ENCODE results near the gene BCKDHA. TPM values are rescaled to one million over a fixed set of nuclear protein-coding genes. Genes with fewer than 3 reads are reported as not detected.
"Not testable (repeated sequence)": the region's sequence is repeated elsewhere in the genome, so short reads cannot be mapped to it uniquely, and the experiment has no call there.

Gene BCKDHA
- total RNA-seq, 1 experiment from 2014 or later = 34.9 TPM

GRCh38 chr19:41403181-41403970 lies 5.8 kb downstream of the BCKDHA start:
- DNase-seq (ENCODE audit: low spot score) = no peak

GRCh38 chr19:41405776-41406175 lies 8.2 kb downstream of the BCKDHA start:
- DNase-seq (ENCODE audit: low spot score) = no peak

- DNase-seq (ENCODE audit: low spot score) = no peak
Observed at GRCh38 chr19:41407271-41407670, 9.7 kb downstream of the BCKDHA start.

GRCh38 chr19:41408256-41408655 lies 10.6 kb downstream of the BCKDHA start:
- DNase-seq (ENCODE audit: low spot score) = no peak

GRCh38 chr19:41408846-41409245 lies 11.2 kb downstream of the BCKDHA start:
- DNase-seq (ENCODE audit: low spot score) = not testable (repeated sequence)

GRCh38 chr19:41409288-41409687 lies 11.7 kb downstream of the BCKDHA start:
- DNase-seq (ENCODE audit: low spot score) = peak; percentile 78

GRCh38 chr19:41410336-41411054 lies 12.9 kb downstream of the BCKDHA start:
- no peak for DNase-seq (ENCODE audit: low spot score)

DNA sequence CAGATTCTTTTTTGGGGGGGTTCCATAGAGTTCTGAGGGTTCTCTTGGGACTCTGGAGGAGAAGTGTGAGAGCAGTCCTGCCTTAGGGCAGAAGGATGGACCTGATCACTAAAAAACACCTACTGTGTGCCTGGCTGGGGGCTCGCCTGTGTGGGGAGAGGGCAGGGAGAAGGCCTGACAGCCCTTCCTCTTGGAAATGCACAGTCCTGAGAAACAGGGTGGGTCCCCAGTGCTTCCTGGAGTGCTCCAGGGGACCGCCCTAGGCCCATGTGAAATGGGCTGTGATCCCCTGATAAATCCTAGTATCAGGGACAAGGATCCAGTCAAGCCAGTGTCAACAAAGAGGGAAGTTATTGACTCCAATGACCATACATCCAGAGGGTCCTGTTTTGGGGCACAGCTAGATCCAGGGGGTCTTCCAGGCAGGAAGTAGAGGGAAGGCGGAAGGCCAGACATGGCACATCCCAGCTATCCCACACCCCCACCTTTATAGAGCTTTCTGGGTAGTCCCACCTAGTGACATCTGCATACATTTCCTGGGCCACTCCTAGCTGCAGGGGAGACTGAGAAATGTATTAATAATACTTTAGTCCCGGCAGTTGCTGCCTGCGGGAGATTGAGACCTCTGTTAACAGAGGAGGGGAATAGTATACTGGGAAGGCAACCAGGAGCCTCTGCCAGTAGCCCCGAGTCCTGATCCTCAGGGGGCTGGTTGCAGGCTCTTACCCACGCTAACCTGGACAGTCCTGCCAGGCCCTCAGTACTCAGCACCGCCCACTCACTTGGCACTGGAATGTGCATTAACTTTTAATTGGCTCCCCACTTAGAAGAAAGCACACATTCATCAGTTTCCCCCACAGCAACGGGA lies 13.7 kb downstream of the BCKDHA start:
- no peak for DNase-seq (ENCODE audit: low spot score)

DNA sequence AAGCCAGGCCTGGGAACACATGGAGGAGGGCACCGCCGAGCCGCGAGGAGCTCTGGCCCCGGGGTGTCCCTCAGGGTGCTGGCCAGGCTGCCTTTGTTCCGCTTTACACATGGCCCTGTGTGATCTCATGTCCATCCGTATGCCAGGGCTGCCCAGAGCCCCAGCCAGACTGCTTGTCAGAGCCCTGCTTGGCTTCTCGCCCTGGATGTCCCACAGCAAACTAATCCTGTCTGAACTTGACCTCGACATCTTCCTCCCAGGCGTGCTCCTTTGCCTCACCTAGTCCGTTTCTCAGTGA lies 14.3 kb downstream of the BCKDHA start:
- no peak for DNase-seq (ENCODE audit: low spot score)

DNA sequence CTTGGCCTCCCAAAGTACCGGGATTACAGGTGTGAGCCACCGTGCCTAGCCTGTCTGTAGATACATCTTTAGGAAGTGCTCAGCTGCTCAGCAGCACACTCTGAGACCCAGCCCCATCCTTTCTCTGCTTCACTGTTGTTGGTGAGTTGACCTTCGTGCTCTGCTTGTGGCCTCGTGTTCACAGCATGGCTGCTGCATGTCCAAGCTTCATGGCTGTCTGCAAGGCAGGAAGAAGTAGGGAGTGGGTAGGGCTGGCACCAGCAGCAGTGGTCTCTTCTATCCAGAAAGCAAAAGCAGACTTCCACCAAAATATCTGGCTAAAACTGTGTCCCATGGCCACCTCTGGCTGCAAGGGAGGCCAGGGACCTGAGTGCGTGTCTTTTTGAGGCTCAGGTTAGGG lies 15.3 kb downstream of the BCKDHA start:
- DNase-seq (ENCODE audit: low spot score) = no peak

DNA sequence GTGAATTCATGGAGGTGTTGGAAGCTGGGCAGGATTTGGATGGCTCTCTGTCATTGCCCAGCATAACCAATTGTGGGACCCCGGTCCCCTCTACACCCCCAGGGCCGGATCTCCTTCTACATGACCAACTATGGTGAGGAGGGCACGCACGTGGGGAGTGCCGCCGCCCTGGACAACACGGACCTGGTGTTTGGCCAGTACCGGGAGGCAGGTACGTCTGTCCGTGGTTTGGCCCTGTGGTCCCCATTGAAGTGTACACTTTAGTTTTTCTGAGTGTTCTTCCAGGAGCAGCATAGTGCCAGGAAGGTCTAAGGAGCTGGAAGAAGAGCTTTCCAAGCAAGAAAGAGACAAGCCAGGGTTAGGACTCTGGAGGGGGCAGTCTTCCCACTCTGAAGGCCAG lies 16.3 kb downstream of the BCKDHA start:
- DNase-seq (ENCODE audit: low spot score) = no peak

GRCh38 chr19:41414461-41414860 lies 16.8 kb downstream of the BCKDHA start:
- no peak for DNase-seq (ENCODE audit: low spot score)

DNA sequence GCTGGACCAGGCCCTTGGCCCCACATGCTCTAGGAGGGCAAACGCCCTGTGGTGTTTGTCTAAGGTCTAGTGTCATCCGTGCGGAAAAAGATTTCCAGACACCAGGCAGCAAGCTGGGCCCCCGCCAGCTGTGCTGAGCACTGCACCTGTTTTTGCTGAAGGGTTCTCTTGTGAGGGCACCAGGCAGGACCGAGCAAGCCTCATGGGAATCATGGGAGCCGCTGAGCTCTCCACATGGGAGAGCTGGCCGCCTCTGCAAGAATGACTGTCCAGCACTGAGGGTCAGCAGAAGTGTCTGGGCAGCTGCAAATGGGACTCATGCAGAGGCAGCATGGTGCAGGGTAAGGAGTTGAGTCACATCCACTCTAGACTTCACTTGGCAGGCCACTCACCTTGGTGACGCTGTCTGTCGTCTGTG lies 17.5 kb downstream of the BCKDHA start:
- DNase-seq (ENCODE audit: low spot score) = no peak

DNA sequence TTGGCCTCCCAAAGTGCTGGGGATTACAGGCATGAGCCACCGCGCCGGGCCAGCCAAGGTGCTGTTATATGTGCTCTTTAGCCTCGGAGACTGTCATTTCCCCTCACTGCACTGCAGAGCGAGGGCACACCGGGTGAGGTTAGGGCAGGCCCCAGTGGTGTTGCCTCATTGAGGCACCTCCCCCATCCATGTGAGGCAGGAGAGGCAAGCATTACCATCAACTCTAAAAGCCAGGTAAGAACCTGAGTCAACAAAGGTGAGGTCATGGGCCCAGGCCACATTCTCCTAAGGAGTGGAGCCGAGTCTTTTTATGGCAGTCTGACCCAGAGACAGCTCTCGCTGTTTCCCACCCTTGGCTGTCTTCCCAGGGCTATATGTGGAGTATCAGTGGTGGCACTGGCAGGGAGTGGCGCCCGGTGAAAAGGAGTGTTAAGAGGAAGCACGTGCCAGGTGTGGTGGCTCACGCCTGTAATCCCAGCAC lies 18.6 kb downstream of the BCKDHA start:
- no peak for DNase-seq (ENCODE audit: low spot score)

DNA sequence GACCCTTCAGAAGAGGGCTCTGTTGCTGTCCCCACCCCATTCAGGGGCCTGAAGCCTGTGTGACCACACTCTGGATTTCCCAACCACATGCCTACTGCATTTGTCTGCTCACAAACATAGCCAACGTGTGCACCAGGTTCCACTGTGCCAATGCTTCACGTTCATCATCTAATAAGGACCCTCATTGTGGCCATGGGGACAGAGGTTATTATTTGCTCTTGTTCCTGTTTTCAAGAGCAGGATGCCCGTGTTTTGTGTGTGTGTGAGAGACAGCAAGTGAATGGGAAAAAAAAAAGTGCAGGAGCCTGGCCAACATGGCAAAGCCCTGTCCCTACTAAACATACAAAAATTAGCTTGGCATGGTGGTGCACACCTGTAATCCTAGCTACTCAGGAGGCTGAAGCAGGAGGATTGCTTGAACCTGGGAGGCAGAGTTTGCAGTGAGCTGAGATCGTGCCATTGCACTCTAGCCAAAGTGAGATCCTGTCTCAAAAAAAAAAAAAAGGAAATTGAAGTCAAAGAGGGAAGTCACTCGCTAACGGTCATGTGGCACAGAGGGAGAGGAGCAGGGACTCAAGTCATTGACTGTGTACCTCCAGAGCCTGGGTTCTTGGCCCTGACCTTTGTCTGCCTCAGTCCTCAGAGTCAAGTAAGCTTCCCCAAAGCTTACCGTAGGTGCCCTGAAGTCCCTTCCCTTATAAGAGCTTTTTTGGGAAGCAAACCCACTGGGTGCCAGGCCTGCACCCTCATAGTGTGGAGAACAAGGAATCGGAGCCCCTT lies 22.7 kb downstream of the BCKDHA start:
- DNase-seq (ENCODE audit: low spot score) = no peak

DNA sequence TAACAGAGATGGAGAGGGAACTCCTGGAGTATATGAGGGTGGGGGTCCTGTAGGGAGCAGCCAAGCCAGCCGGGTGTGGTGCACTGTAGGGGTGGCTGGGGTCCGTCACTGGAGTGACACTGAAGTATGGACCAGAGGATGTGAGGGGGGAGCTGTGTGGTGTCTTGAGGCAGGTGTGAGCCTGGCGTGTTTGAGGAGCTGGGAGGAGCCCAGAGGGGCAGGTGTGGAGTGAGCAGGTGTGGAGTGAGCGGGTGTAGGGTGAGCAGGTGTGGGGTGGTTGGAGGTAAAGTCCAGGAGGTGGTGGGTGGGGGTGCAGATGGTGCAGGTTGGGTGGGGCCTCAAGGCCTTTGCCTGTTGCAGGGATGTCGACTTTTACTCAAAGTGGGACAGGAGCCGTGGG lies 23.7 kb downstream of the BCKDHA start:
- no peak for DNase-seq (ENCODE audit: low spot score)

DNA sequence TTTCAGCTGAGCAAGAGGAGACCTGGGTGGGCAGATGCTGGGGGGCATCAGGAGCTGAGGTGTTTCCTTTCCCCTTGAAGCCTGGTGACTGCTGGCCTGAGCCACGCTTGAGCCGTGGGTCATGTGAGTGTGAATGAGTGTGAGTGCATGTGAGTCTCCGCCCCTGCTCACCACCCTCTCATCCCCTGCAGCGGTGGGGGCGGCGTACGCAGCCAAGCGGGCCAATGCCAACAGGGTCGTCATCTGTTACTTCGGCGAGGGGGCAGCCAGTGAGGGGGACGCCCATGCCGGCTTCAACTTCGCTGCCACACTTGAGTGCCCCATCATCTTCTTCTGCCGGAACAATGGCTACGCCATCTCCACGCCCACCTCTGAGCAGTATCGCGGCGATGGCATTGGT lies 24.4 kb downstream of the BCKDHA start:
- DNase-seq (ENCODE audit: low spot score) = no peak

DNA sequence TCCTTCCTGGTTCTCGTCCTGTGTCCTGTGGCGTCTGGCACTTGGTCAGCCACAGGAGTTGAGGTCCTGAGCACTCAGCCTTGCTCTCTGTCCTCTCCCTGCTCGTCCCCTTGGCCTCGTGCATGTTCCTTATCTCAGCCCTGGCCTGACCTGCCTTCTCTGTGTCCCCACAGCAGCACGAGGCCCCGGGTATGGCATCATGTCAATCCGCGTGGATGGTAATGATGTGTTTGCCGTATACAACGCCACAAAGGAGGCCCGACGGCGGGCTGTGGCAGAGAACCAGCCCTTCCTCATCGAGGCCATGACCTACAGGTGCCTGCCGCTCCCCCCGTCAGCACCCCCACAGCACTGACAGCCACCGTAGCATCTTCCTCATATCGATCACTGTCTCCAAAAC lies 24.8 kb downstream of the BCKDHA start:
- no peak for DNase-seq (ENCODE audit: low spot score)

- no peak for DNase-seq (ENCODE audit: low spot score)
Observed at GRCh38 chr19:41422955-41423354, 25.3 kb downstream of the BCKDHA start.

- DNase-seq (ENCODE audit: low spot score) = no peak
Observed at GRCh38 chr19:41424335-41425173, 26.9 kb downstream of the BCKDHA start.

Data from A172 (cell line).